HG03521 (cell line): ENCODE results near the gene DOK7.

ENCODE experiments used
- ATAC-seq: cut with Tn5 transposase; IDR thresholded peaks from one replicate; pipeline ENCODE4 v1.9.1; 2021; ENCODE audit warnings: mild to moderate bottlenecking, moderate library complexity; ENCODE audit not compliant: unreplicated experiment

The DOK7 gene

GRCh38 chr4:3462790-3463415 is at the start of gene DOK7:
DOK7 (plus strand) TSS chr4:3463306; CDS start chr4:3463376, 70 bp downstream.
- no peak for ATAC-seq

DNA sequence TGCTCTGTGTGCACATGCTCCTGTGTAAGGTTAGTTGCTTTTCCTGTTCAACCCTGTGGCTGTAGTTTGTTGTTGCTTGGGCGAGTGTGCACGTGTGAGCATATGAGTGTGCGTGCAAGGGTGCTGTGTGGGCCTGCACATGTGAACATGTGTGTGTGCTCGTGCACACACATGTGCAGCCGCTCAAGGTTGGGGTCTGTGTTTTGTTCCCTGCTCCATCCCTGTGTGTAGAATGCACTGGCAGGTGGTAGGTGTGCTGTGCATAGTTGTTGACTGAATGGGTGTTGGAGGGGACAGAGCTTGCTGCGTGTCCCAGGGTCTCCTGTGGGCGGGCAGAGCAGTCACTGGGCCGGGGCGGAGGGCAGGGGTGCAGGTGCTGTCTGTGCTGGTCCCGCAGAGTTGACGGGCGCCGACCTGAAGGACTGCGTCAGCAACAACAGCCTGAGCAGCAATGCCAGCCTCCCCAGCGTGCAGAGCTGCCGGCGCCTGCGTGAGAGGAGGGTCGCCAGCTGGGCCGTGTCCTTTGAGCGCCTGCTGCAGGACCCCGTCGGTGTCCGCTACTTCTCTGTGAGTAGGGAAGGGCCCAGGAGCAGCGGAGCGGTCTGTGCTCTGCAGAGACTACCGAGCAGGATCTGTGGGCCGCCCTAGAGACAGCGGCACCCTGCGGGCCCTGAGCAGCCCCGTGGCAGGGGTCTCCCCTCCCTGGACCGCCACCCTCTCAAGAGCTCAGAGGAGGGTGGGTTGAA is 49.3 kb upstream of the DOK7 start:
- no peak for ATAC-seq

DNA sequence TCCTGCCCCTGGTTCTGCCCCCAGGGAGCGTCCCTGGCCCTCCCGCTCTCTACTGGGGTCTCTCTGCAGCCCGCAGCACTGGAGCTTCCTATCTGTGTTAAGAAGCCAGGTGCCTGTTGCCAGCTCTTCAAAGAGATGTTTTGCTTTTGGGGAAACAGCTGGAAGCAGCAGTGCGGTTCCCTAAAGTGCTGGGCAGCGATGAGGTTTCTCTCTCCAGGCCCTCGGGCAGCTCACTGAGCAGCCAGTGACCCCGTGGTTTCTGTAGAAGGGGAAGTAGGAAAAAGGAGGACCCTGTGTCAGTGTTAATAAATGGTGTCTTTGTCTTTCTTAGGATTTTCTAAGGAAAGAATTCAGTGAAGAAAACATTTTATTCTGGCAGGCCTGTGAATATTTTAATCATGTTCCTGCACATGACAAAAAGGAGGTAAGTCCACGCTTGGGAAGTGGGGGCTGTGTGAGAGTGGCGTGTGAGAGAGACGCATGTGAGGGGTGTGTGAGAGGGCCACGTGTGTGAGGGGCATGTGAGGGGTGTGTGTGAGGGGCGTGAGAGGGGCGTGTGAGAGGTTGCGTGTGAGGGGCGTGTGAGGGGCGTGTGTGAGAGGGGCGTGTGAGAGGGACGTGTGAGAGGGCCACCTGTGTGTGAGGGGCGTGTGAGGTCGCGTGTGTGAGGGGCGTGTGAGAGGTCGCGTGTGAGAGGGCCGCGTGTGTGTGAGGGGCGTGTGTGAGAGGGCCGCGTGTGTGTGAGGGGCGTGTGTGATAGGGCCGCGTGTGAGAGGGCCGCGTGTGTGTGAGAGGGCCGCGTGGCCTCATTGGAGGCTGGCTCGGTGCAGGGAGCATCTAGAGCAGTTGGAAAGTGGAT is 48.5 kb upstream of the DOK7 start:
- no peak for ATAC-seq

DNA sequence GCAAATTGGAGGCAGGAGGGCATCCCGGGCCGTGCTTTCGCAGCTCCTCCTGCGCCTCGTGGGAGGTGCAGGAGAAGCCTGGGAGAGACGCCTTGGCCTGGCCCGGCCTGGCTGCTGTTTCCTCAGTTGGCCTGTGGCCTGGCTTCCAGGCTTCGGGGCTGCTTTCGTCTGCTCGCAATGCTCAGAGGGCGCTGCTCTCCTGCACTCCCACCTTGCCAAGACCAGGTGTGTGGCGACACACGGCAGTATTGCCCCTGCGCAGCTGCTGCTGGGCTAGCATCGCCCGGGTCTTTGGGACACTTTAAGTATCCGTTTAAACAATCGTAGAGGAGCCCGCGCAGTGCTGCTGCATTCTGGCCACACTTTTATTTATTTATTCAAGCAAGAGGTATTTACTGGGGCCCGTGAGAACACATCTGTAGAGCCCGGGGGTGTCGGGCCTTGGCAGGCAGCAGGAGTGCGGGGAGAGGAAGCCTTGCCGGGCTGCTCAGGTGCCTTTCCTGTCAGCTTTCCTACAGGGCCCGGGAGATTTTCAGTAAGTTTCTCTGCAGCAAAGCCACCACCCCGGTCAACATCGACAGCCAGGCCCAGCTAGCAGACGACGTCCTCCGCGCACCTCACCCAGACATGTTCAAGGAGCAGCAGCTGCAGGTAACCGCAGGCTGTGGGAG is 47.5 kb upstream of the DOK7 start:
- ATAC-seq: no peak

- ATAC-seq: no peak
These were observed 46.8 kb upstream of the DOK7 start for GRCh38 chr4:3416270-3416669.

- ATAC-seq: no peak
These were observed 46.3 kb upstream of the DOK7 start for GRCh38 chr4:3416821-3417221.

GRCh38 chr4:3417448-3417847 is 45.7 kb upstream of the DOK7 start:
- no peak for ATAC-seq

DNA sequence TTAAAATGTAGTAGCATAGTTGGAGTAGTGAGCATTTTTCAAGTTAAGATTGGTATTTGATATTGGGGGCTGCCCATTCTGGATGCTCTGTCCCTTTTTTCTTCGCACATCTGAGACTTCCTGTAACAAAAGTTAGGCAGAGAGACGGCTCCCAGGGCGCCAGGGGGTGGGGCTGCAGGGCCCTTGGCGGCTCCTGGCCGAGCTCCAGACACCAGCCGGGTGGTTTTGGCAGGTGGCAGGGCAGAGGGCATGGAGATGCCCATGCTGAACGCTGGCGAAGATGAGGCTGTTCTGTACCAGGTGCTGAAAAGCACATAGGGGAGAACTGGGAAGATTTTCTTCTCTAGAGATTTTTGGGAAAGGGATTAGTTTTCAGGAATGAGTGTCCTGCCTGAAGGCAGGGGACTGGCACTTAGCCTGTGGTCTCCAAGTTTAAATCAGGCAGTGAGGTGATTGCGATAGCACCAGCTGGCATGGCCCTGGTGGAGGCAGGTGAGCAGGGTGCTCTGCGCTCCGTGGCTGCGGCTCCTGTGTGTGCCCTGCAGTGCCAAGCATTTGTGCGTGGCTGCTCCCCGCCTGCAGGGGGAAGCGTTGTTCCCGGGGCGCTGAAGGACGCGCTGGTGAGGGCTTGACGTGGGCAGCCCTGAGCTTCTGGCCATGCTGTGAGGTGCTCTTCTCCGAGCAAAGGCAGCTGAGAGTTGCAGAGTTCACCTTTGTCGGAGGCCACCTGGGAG is 44.9 kb upstream of the DOK7 start:
- ATAC-seq: no peak

- no peak for ATAC-seq
These were observed 43.1 kb upstream of the DOK7 start for GRCh38 chr4:3419836-3420605.

DNA sequence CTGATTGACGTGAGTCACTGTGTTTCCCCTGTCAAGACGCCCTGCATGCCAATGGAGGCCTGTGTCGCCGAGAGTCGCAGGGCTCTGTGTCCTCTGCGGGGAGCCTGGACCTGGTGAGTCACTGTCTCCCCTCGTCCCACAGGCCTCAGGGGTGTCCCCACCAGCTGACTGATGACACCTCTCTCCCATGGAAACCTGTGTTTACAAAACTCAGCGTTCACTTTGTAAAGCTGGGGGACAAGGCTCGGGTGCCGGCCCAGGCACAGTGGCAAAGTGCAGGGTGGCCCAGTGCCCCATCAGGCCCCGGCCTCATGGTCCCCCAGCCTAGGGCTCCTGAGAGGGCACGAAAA is 42.5 kb upstream of the DOK7 start:
- no peak for ATAC-seq

- no peak for ATAC-seq
These were observed 42.1 kb upstream of the DOK7 start for GRCh38 chr4:3420956-3421355.

DNA sequence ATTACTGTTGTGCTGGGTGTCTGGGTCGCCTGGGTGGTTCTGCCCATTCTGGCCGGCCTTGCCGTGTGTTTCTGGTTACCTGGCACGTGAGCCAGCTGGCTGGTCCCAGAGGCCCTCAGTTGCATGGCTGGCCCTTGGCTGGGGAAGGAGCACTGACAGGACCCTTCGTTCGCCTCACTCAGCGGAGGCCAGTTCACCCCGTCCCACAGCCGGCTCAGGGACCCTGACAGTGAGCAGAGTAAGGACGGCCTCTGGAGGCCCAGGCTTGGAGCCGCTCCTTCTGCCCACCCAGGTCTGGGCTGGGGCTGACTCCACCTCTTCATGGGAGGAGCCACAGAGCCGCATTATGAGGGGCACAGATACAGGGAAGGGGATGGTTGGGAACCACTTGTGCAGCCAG is 41.6 kb upstream of the DOK7 start:
- no peak for ATAC-seq

- no peak for ATAC-seq
These were observed 40.8 kb upstream of the DOK7 start for GRCh38 chr4:3422241-3422801.

DNA sequence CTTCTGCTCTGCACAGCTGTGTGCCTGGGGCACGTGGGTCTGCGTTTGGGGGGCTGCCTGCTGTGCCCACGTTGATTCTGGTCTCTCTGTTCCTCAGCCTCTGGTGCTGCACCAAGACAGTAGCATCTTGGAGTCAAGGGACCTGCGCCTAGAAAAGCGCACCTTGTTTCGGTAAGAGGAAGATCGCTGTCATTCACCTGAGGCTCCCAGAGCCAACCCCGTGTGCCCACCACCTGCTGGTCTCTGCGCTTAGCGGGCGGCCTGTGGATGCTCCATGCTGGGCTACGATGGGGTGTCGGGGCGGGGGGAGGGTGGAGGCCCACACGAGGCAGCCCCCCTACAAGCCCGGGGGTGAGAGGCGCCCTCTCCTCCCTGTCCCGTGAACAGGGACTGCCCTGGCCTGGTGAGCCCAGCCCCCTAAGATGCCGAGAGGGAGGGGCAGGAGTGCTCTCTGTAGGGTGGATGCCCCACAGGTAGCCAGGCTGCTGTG is 40.3 kb upstream of the DOK7 start:
- ATAC-seq: no peak

GRCh38 chr4:3423406-3423805 is 39.7 kb upstream of the DOK7 start:
- no peak for ATAC-seq

GRCh38 chr4:3423952-3424351 is 39.2 kb upstream of the DOK7 start:
- no peak for ATAC-seq

- ATAC-seq: no peak
These were observed 38.5 kb upstream of the DOK7 start for GRCh38 chr4:3424522-3425095.

GRCh38 chr4:3426465-3427133 is 36.5 kb upstream of the DOK7 start:
- no peak for ATAC-seq

- ATAC-seq: no peak
These were observed 36.0 kb upstream of the DOK7 start for GRCh38 chr4:3427134-3427476.
